Tibial nerve (tissue), 4 donors: ENCODE data around the gene MESP2. TPM values are rescaled to one million over a fixed set of nuclear protein-coding genes. Genes with fewer than 3 reads are reported as not detected.
A peak's percentile ranks its signal among the peaks of the same experiment; 100 is the strongest.

ENCODE experiments used
- DNase-seq, 2 donors: peaks; one replicate each; pipeline ENCODE4 v3.0.0-alpha.2; 2019; ENCODE audit warnings: low spot score in 2 of 2
- H3K27ac ChIP-seq, 4 donors: fragments of 200-600 bp; sonication (generic) in 3 of 4; one replicate each; pipeline ENCODE4 v1.5.1; 2017 to 2019; ENCODE audit warnings: mild to moderate bottlenecking in 1 of 4
- H3K27me3 ChIP-seq, 2 donors: fragments of 200-600 bp; sonication (generic) in 1 of 2; one replicate each; pipeline versions ENCODE4 v1.5.1 to v1.6.0; 2017 to 2019
- H3K36me3 ChIP-seq, 3 donors: fragments of 200-600 bp; sonication (generic); one replicate each; pipeline ENCODE4 v1.5.1; 2018 to 2019
- H3K4me1 ChIP-seq, 4 donors: fragments of 200-600 bp; sonication (generic) in 3 of 4; one replicate each; pipeline ENCODE4 v1.5.1; 2017 to 2019
- H3K4me3 ChIP-seq, 4 donors: fragments of 200-600 bp; sonication (generic) in 3 of 4; one replicate each; pipeline ENCODE4 v1.5.1; 2017 to 2019; ENCODE audit warnings: mild to moderate bottlenecking in 1 of 4, moderate library complexity in 1 of 4
- H3K9me3 ChIP-seq, 4 donors: fragments of 200-600 bp; sonication (generic) in 3 of 4; one replicate each; pipeline ENCODE4 v1.5.1; 2017 to 2019
- CTCF ChIP-seq, 5 experiments: fragments of 200-600 bp in 3 of 5; fragments of 450-650 bp in 2 of 5; sonication (generic) in 3 of 5; IDR thresholded peaks; one replicate each; pipeline ENCODE4 v1.5.1; 2016 to 2019; ENCODE audit warnings: antibody characterized with exemption in 5 of 5, mild to moderate bottlenecking in 3 of 5, moderate library complexity in 2 of 5
- EP300 ChIP-seq, 2 donors: sonication (generic); formaldehyde crosslinking; IDR thresholded peaks; one replicate each; pipeline ENCODE4 v1.6.1; 2017; ENCODE audit warnings: antibody characterized with exemption in 2 of 2, mild to moderate bottlenecking in 1 of 2
- POLR2A ChIP-seq, 2 donors: fragments of 450-650 bp; IDR thresholded peaks; one replicate each; pipeline ENCODE4 v1.6.1; 2017; ENCODE audit warnings: antibody characterized with exemption in 2 of 2, mild to moderate bottlenecking in 2 of 2, moderate library complexity in 2 of 2
- WGBS, 2 donors: methylation state at CpG; one replicate each; pipeline ENCODE4 v1.1.5; 2018; 5-methylcytosine and 5-hydroxymethylcytosine counted together
- total RNA-seq, 4 donors: library from RNA; depleted of rRNA; stranded (reverse); fragments of >200 nt; gene quantifications; one replicate each; pipeline ENCODE4 v1.1.0, GENCODE V29; 2016

MESP2 gene
- total RNA-seq, 4 donors from 2014 or later = 1.5 TPM; not detected in 3

DNA sequence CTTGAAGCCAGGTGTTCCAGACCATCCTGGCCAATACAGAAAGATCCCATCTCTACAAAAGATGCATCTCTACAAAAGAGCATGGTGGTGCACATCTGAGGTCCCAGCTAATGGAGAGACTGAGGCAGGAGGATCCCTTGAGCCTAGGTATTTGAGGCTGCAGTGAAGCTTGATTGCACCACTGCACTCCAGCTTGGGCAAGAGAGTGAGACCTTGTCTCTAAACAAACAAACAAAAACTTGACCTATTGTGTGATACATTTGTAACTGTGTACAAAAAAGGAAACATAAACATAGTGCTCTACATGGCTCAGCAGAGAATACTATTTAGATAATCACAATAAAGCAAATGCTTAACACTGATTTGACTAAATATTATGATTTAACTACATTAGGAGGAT lies 19.9 kb downstream of the MESP2 start:
- no peak for TF ChIP-seq POLR2A (IDR thresholded peaks at IDR 0.05)
- TF ChIP-seq CTCF (IDR thresholded peaks at IDR 0.05) = no peak
- no peak for TF ChIP-seq EP300 (IDR thresholded peaks at IDR 0.05)
- H3K4me3 ChIP-seq = no peak overlapping the region
- no peak for DNase-seq
- H3K9me3 ChIP-seq = peaks cover 0 to 11% (median 0%) of the 10 kb centered on the region in 4 donors
- no peaks in the 10 kb centered on the region for H3K27me3 ChIP-seq
- H3K27ac ChIP-seq = peak overlapping the region in 1 of 4 donors; percentile 74
- peaks cover 0 to 60% (median 0%) of the 10 kb centered on the region in 3 donors for H3K36me3 ChIP-seq
- peaks cover 0 to 17% (median 4%) of the 10 kb centered on the region in 4 donors for H3K4me1 ChIP-seq

DNA sequence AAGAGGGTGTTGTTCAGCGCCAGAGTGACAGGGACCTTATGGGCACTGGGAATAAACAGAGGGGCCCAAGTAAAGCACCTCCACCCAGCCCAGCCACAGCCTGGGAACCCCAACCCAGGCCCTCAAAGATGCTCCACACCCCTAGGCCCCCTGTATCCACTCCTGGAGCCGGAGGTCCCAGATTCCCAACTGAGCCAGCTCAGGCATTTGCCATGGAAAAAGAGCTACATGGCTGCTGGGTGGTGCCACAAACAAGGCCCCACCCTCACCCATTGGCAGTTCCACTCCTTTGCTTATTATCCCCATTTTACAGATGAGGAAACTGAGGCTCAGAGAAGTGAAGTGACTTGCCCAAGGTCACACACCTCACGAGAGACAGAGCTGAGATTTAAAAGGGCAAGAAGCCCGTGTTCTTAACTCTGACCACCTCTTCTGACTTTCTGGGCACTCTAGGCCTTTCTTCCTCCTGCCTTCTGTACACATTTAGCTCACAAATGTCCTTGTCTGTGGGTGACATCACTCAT lies 21.6 kb downstream of the MESP2 start:
- TF ChIP-seq POLR2A (IDR thresholded peaks at IDR 0.05) = no peak
- TF ChIP-seq EP300 (IDR thresholded peaks at IDR 0.05) = no peak
- no peak for TF ChIP-seq CTCF (IDR thresholded peaks at IDR 0.05)
- Histone ChIP-seq H3K36me3 (peaks cover 0 to 62% (median 0%) of the 10 kb centered on the region in 3 donors), H3K27me3 (no peaks in the 10 kb centered on the region), H3K9me3 (peaks cover 0 to 11% (median 0%) of the 10 kb centered on the region in 4 donors), H3K4me1 (peaks cover 0 to 17% (median 4%) of the 10 kb centered on the region in 4 donors), H3K4me3 (no peak overlapping the region), H3K27ac (no peak overlapping the region)
- WGBS, 2 donors = 88 to 95% methylated on average over 3 to 4 of the region's 4 CpGs
- no peak for DNase-seq

DNA sequence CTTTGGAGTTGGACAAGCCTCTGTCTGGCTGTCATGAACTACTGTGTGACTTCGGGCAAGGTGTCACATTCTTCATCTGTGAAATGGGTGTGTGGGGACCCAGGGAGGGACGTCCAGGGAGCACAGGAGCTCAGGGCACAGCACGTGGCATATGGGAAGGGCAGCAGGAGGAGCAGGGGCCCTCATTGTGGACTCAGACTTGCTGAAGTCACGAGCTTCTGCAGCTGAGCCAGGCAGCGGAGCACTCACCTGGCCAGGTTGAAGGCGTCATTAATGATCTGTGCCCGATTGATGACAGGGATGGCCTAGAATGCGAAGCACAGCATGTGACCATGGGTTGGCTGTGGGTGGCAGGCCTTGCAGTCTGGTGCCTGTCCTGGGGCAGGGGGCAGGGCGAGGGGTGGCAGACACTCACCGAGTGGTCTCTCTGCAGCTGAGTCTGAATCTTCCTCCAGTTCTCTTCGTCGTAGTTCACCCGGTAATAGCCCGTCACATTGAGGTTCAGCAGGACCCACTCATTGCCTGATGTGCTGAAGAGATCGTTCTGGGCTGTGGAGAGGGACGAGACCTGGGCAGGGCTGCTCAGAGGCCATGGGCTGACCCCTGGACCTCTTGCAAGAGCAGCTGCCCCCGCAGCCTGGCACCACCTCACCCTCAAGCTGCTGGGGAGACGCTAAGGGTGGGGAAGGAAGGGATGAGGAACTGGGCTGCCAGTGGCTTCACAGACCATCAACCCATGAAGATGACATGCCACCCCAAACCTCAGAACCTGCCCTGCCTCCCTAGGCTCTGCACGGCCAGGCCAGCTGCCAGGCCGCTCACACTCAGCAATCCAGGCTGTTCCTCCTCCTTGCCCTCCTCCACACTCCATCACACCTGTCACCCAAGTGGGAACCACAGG lies 23.1 kb downstream of the MESP2 start:
- DNase-seq = no peak
- no peak overlapping the region for H3K4me3 ChIP-seq
- H3K27ac ChIP-seq = no peak overlapping the region
- no peak for TF ChIP-seq EP300 (IDR thresholded peaks at IDR 0.05)
- TF ChIP-seq CTCF (IDR thresholded peaks at IDR 0.05) = no peak
- TF ChIP-seq POLR2A (IDR thresholded peaks at IDR 0.05) = no peak
- H3K4me1 ChIP-seq = peaks cover 0 to 16% (median 4%) of the 10 kb centered on the region in 4 donors
- no peaks in the 10 kb centered on the region for H3K27me3 ChIP-seq
- H3K9me3 ChIP-seq = peaks cover 0 to 11% (median 0%) of the 10 kb centered on the region in 4 donors
- WGBS, 2 donors = 78 to 82% methylated on average over 18 to 20 of the region's 20 CpGs
- peaks cover 0 to 73% (median 0%) of the 10 kb centered on the region in 3 donors for H3K36me3 ChIP-seq

GRCh38 chr15:89799918-89800498 lies 23.9 kb downstream of the MESP2 start:
- no peak overlapping the region for H3K4me3 ChIP-seq
- no peak overlapping the region for H3K27ac ChIP-seq
- peaks cover 0 to 11% (median 0%) of the 10 kb centered on the region in 4 donors for H3K9me3 ChIP-seq
- no peak for DNase-seq
- H3K4me1 ChIP-seq = peaks cover 0 to 8% (median 4%) of the 10 kb centered on the region in 4 donors
- TF ChIP-seq CTCF (IDR thresholded peaks at IDR 0.05) = no peak
- TF ChIP-seq EP300 (IDR thresholded peaks at IDR 0.05) = no peak
- TF ChIP-seq POLR2A (IDR thresholded peaks at IDR 0.05) = no peak
- H3K36me3 ChIP-seq = peaks cover 0 to 79% (median 0%) of the 10 kb centered on the region in 3 donors
- no peaks in the 10 kb centered on the region for H3K27me3 ChIP-seq
- 88 to 89% methylated on average over 2 of the region's 2 CpGs for WGBS, 2 donors
